Activated CD4-positive, alpha-beta T cell treated with anti-CD3 and anti-CD28 coated beads, Interleukin-2, amount 10 ng/mL, durations not matched to agents 24 days and 14 days (primary cell): ENCODE results near the gene STMN1. TPM values are rescaled to one million over a fixed set of nuclear protein-coding genes. Genes with fewer than 3 reads are reported as not detected.
"Not testable (repeated sequence)": the region's sequence is repeated elsewhere in the genome, so short reads cannot be mapped to it uniquely, and the experiment has no call there.

Experiments used
- DNase-seq: peaks from one replicate; pipeline ENCODE4 v3.0.0; 2022
- H3K27ac Mint-ChIP-seq: one replicate; pipeline ENCODE4 v1.8.0; 2022; ENCODE audit warnings: mild to moderate bottlenecking, mixed read lengths
- H3K27me3 Mint-ChIP-seq: one replicate; pipeline ENCODE4 v1.8.0; 2022; ENCODE audit warnings: mixed read lengths
- H3K36me3 Mint-ChIP-seq: one replicate; pipeline ENCODE4 v1.8.0; 2022; ENCODE audit warnings: low read depth, mild to moderate bottlenecking, mixed read lengths
- H3K4me1 Mint-ChIP-seq: one replicate; pipeline ENCODE4 v1.8.0; 2021; ENCODE audit warnings: mixed read lengths
- H3K4me3 Mint-ChIP-seq: one replicate; pipeline ENCODE4 v1.8.0; 2022; ENCODE audit warnings: mild to moderate bottlenecking, moderate library complexity, mixed read lengths
- H3K9me3 Mint-ChIP-seq: one replicate; pipeline ENCODE4 v1.8.0; 2021; ENCODE audit warnings: mixed read lengths
- intact Hi-C: fragments of 100-400 bp; cut with micrococcal nuclease; formaldehyde crosslinking; loops from one replicate; pipeline ENCODE4 v1.15.1; 2023
- total RNA-seq: library from RNA; stranded (reverse); gene quantifications from 2 replicates; pipeline ENCODE4 v1.2.3, GENCODE V29; 2022

STMN1 gene
- 247 and 255 TPM in 2 replicates for total RNA-seq

GRCh38 chr1:25905680-25906643 lies at the start of gene STMN1:
STMN1 (minus strand) TSS chr1:25906419; CDS start chr1:25904676, 1,743 bp downstream.
- Mint-ChIP-seq H3K9me3 (no peaks in the 10 kb centered on the region), H3K4me1 (peaks cover 30% of the 10 kb centered on the region), H3K27ac (peak within 1 kb of the TSS; percentile 95), H3K36me3 (peaks cover 28% of the 10 kb centered on the region), H3K27me3 (peaks cover 19% of the 10 kb centered on the region), H3K4me3 (peak within 1 kb of the TSS; percentile 98)
- peak; percentile 95 for DNase-seq
- intact Hi-C loops, result loop anchor here (1.0 to 10.0 kb wide), 6 partner anchors 11 to 400 kb away; partner anchors contain the start of genes AUNIP, PAFAH2 and UBXN11

DNA sequence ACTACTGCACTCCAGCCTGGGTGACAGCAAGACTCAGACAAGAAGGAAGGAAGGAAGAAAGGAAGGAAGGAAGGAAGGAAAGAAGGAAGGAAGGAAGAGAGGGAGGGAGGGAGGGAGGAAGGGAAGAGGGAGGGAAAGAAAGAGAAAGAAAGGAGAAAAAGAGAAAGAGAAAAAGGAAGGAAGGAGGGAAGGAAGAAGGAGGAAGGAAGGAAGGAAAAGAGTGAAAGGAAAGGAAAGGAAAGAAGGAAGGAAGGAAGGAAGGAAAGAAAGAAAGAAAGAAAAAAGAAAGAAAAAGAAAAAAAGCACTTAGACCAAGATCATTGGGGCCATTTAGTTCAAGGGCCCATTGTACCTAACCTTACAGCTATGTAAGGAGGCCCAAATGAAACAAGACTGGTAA lies 49.3 kb upstream of the STMN1 start:
- peaks cover 7% of the 10 kb centered on the region for H3K4me1 Mint-ChIP-seq
- H3K36me3 Mint-ChIP-seq, result peaks cover 18% of the 10 kb centered on the region
- DNase-seq, result no peak
- no peaks in the 10 kb centered on the region for H3K27me3 Mint-ChIP-seq
- no peak overlapping the region for H3K4me3 Mint-ChIP-seq
- intact Hi-C loops, result no loop called here
- no peak overlapping the region for H3K27ac Mint-ChIP-seq
- H3K9me3 Mint-ChIP-seq, result no peaks in the 10 kb centered on the region

DNA sequence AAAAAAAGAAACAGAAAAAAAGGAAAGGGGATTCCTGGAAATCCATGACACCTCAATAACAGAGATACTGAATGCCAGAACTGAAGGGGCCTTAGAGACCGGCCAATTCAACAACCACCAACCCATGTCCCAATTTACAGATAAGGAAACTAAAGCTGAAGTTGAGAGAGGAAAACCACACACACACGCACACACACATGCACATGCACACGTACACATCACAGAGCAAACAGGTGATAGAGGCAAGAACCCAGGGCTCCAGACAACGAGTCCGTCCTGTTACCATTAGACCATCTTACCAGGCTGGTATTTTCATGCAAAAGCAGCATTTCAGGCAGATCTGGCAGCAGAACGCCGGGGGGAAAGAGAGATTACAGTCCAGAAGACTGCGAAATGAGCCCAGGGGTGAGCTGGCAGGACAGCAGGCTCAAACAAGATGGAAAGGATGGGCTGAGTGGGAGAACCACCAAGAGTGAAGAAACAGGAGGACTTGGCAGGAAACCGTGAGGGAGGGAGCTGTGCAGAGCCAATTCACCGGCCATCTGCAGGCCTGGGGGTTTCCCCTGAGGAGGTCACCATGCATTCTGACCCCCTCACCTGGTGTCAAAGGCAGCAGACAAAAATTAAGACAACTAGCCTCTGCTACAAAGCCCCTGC lies 48.2 kb upstream of the STMN1 start:
- Mint-ChIP-seq H3K27me3 (no peaks in the 10 kb centered on the region), H3K27ac (no peak overlapping the region), H3K36me3 (peaks cover 7% of the 10 kb centered on the region), H3K4me1 (peaks cover 7% of the 10 kb centered on the region), H3K9me3 (no peaks in the 10 kb centered on the region), H3K4me3 (no peak overlapping the region)
- no peak for DNase-seq
- intact Hi-C loops, result no loop called here

GRCh38 chr1:25952841-25953401 lies 46.7 kb upstream of the STMN1 start:
- intact Hi-C loops, result no loop called here
- H3K27me3 Mint-ChIP-seq, result no peaks in the 10 kb centered on the region
- no peak for DNase-seq
- H3K9me3 Mint-ChIP-seq, result no peaks in the 10 kb centered on the region
- peaks cover 7% of the 10 kb centered on the region for H3K4me1 Mint-ChIP-seq
- peaks cover 3% of the 10 kb centered on the region for H3K36me3 Mint-ChIP-seq
- no peak overlapping the region for H3K4me3 Mint-ChIP-seq
- no peak overlapping the region for H3K27ac Mint-ChIP-seq

GRCh38 chr1:25948641-25949040 lies 42.4 kb upstream of the STMN1 start:
- Mint-ChIP-seq H3K27me3 (no peaks in the 10 kb centered on the region), H3K4me1 (peaks cover under 1% of the 10 kb centered on the region), H3K4me3 (no peak overlapping the region), H3K36me3 (no peaks in the 10 kb centered on the region), H3K9me3 (peaks cover 4% of the 10 kb centered on the region), H3K27ac (no peak overlapping the region)
- no peak for DNase-seq
- intact Hi-C loops, result no loop called here

DNA sequence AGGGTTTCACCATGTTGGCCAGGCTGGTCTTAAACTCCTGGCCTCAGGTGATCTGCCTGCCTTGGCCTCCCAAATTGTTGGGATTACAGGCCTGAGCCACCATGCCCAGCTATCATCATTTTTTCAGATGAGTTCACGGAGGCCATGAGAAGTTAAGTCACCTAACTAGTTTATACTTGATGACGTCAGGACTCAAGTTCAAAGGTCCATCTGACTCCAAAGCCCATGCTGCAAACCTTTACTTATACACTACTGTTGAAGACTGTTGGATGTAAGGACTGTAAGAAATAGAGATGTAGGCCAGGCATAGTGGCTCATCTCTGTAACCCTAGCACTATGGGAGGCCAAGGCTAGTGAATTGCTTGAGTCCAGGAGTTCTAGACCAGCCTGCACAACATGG lies 40.8 kb upstream of the STMN1 start:
- Mint-ChIP-seq H3K4me3 (no peak overlapping the region), H3K27me3 (peaks cover 4% of the 10 kb centered on the region), H3K9me3 (peaks cover 11% of the 10 kb centered on the region), H3K27ac (no peak overlapping the region), H3K4me1 (no peaks in the 10 kb centered on the region), H3K36me3 (no peaks in the 10 kb centered on the region)
- DNase-seq, result no peak
- intact Hi-C loops, result no loop called here

DNA sequence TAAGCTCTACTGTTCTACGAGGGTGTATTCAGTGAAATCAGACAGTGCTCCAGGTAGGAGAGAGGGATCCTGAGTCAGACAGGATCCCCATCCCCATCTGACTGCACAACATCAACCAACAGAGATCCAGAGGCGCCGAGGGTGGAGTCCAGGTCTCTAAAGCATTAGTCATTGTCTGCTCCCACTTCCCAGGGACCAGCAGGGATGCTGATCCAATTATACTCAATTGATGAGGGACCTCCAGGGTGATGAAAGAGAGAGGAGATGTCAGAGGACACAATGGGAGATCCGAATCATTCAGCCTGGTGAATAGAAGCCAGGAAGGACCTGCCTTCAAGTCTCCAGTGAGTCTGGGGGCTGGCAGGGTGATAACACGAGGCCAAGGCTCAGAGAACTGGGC lies 39.5 kb upstream of the STMN1 start:
- Mint-ChIP-seq H3K9me3 (peaks cover 11% of the 10 kb centered on the region), H3K4me1 (no peaks in the 10 kb centered on the region), H3K27ac (no peak overlapping the region), H3K4me3 (no peak overlapping the region), H3K27me3 (peaks cover 4% of the 10 kb centered on the region), H3K36me3 (no peaks in the 10 kb centered on the region)
- intact Hi-C loops, result no loop called here
- DNase-seq, result no peak

GRCh38 chr1:25944986-25945385 lies 38.8 kb upstream of the STMN1 start:
- Mint-ChIP-seq H3K27ac (no peak overlapping the region), H3K4me3 (no peak overlapping the region), H3K36me3 (no peaks in the 10 kb centered on the region), H3K9me3 (peaks cover 11% of the 10 kb centered on the region), H3K4me1 (no peaks in the 10 kb centered on the region), H3K27me3 (peaks cover 6% of the 10 kb centered on the region)
- no peak for DNase-seq
- intact Hi-C loops, result no loop called here

GRCh38 chr1:25943511-25943910 lies 37.3 kb upstream of the STMN1 start:
- H3K27me3 Mint-ChIP-seq, H3K27ac Mint-ChIP-seq, DNase-seq, H3K36me3 Mint-ChIP-seq, intact Hi-C loops, H3K4me1 Mint-ChIP-seq, H3K4me3 Mint-ChIP-seq: not testable (repeated sequence)
- H3K9me3 Mint-ChIP-seq, result peaks cover 11% of the 10 kb centered on the region

DNA sequence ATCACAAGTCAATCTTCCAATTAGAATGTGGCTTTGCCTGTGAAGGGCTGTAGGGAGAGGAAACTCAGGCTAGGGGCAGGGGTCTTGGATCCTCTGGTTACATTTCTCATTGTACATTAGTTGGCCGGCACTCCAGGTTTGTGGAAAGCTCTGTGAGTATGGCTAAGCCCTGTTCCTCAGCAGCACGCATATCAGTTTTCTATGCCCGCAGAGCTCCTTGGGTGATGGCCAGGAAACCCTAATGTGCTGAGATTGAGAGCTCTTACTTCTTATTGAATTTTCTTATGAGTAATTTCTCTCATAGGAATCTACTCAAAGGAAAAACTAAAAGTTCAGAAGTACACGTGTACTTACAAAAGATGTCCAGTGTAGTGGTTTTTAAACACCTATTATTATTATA lies 30.7 kb upstream of the STMN1 start:
- Mint-ChIP-seq H3K9me3 (no peaks in the 10 kb centered on the region), H3K27me3 (peaks cover 15% of the 10 kb centered on the region), H3K27ac (no peak overlapping the region), H3K4me3 (no peak overlapping the region), H3K36me3 (no peaks in the 10 kb centered on the region), H3K4me1 (peaks cover 5% of the 10 kb centered on the region)
- DNase-seq, result no peak
- intact Hi-C loops, result no loop called here

- Mint-ChIP-seq H3K4me1 (peaks cover 5% of the 10 kb centered on the region), H3K9me3 (no peaks in the 10 kb centered on the region), H3K27ac (no peak overlapping the region), H3K4me3 (no peak overlapping the region), H3K27me3 (peaks cover 28% of the 10 kb centered on the region), H3K36me3 (no peaks in the 10 kb centered on the region)
- DNase-seq, result no peak
- intact Hi-C loops, result no loop called here
These were observed 27.5 kb upstream of the STMN1 start for GRCh38 chr1:25933479-25934365.

DNA sequence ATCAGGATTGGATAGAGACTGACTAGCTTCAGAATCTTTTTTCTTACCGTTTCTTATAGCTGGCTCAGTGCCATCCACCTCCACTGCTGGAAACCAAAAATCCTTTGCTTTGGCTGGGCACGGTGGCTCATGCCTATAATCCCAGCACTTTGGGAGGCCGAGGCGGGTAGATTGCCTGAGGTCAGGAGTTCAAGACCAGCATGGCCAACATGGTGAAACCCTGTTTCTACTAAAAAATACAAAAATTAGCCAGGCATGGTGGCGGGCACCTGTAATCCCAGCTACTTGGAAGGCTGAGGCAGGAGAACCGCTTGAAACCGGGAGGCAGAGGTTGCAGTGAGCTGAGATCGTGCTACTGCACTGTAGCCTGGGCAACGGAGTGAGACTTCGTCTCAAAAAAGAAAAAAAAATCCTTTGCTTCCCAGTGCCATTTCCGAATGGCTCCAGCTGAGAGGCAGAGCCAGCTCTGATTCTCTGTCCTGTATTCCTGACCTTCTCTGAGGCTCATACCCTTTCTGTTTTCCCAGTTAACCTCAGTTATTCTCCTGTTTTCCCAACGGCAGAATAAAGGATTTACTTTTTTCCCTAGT lies 26.7 kb upstream of the STMN1 start:
- H3K27ac Mint-ChIP-seq, H3K36me3 Mint-ChIP-seq, DNase-seq, H3K9me3 Mint-ChIP-seq, intact Hi-C loops, H3K4me1 Mint-ChIP-seq, H3K4me3 Mint-ChIP-seq: not testable (repeated sequence)
- peaks cover 28% of the 10 kb centered on the region for H3K27me3 Mint-ChIP-seq

GRCh38 chr1:25932321-25932720 lies 26.1 kb upstream of the STMN1 start:
- Mint-ChIP-seq H3K27me3 (peaks cover 28% of the 10 kb centered on the region), H3K27ac (no peak overlapping the region), H3K36me3 (no peaks in the 10 kb centered on the region), H3K4me1 (peaks cover 5% of the 10 kb centered on the region), H3K4me3 (no peak overlapping the region), H3K9me3 (no peaks in the 10 kb centered on the region)
- intact Hi-C loops, result no loop called here
- DNase-seq, result no peak
